ENCODE data around the gene AFG1L. TPM values are rescaled to one million over a fixed set of nuclear protein-coding genes. Genes with fewer than 3 reads are reported as not detected.

AFG1L gene
- total RNA-seq, 2 experiments from 2014 or later: 5.6 to 6.3 TPM

- no peak for ATAC-seq
- DNase-seq: no peak
- ChIA-PET CTCF (interaction anchor here (1.0 to 3.3 kb wide), 6 partner anchors 9 to 241 kb away, joined by 3 to 9 read pairs (median 6); partner anchors contain the start of gene SNX3), POLR2A (no interaction called here)
- Mint-ChIP-seq H3K36me3 (ENCODE audit: low read depth) (peaks cover 27% of the 10 kb centered on the region), H3K9me3 (no peaks in the 10 kb centered on the region), H3K27me3 (no peaks in the 10 kb centered on the region), H3K27ac (no peak overlapping the region), H3K4me1 (ENCODE audit: low read depth) (peaks cover 54% of the 10 kb centered on the region), H3K4me3 (no peak overlapping the region)
- TF ChIP-seq CTCF (IDR thresholded peaks at IDR 0.05): no peak
- intact Hi-C loops (cut with micrococcal nuclease): loop anchor here (10.0 kb wide), 1 partner anchor 233 kb away; no protein-coding TSS in a partner anchor
Measured at GRCh38 chr6:108252055-108252454, 42.8 kb upstream of the AFG1L start.

GRCh38 chr6:108253241-108253640 lies 41.6 kb upstream of the AFG1L start:
- H3K4me3 Mint-ChIP-seq: no peak overlapping the region
- TF ChIP-seq CTCF (IDR thresholded peaks at IDR 0.05): no peak
- CTCF ChIA-PET: interaction anchor here (1.1 to 3.3 kb wide), 2 partner anchors 8 to 11 kb away, joined by 3 to 9 read pairs; partner anchors contain the start of gene SNX3
- peaks cover 22% of the 10 kb centered on the region for H3K36me3 Mint-ChIP-seq (ENCODE audit: low read depth)
- no peaks in the 10 kb centered on the region for H3K27me3 Mint-ChIP-seq
- POLR2A ChIA-PET: interaction anchor here (0.6 kb wide), 1 partner anchor 10 kb away, joined by 4 read pairs; no protein-coding TSS in a partner anchor
- intact Hi-C loops (cut with micrococcal nuclease): loop anchor here (10.0 kb wide), 1 partner anchor 232 kb away; no protein-coding TSS in a partner anchor
- ATAC-seq (no peak), DNase-seq (no peak)
- H3K27ac Mint-ChIP-seq: no peak overlapping the region
- H3K9me3 Mint-ChIP-seq: no peaks in the 10 kb centered on the region
- H3K4me1 Mint-ChIP-seq (ENCODE audit: low read depth): peaks cover 51% of the 10 kb centered on the region

- TF ChIP-seq CTCF (IDR thresholded peaks at IDR 0.05): no peak
- DNase-seq (no peak), ATAC-seq (no peak)
- H3K9me3 Mint-ChIP-seq: no peaks in the 10 kb centered on the region
- no peak overlapping the region for H3K4me3 Mint-ChIP-seq
- no peaks in the 10 kb centered on the region for H3K27me3 Mint-ChIP-seq
- POLR2A ChIA-PET: interaction anchor here (1.8 kb wide), 1 partner anchor 41 kb away, joined by 4 read pairs; no protein-coding TSS in a partner anchor
- intact Hi-C loops (cut with micrococcal nuclease): loop anchor here (10.0 kb wide), 1 partner anchor 230 kb away; no protein-coding TSS in a partner anchor
- CTCF ChIA-PET: interaction anchor here (1.5 kb wide), 1 partner anchor 237 kb away, joined by 9 read pairs; no protein-coding TSS in a partner anchor
- peak overlapping the region; percentile 9 for H3K27ac Mint-ChIP-seq
- H3K36me3 Mint-ChIP-seq (ENCODE audit: low read depth): peaks cover 22% of the 10 kb centered on the region
- peaks cover 53% of the 10 kb centered on the region for H3K4me1 Mint-ChIP-seq (ENCODE audit: low read depth)
Measured at GRCh38 chr6:108254433-108255410, 40.1 kb upstream of the AFG1L start.

GRCh38 chr6:108260126-108260808 lies 34.6 kb upstream of the AFG1L start:
- Mint-ChIP-seq H3K27me3 (no peaks in the 10 kb centered on the region), H3K9me3 (no peaks in the 10 kb centered on the region), H3K4me1 (ENCODE audit: low read depth) (peaks cover 22% of the 10 kb centered on the region), H3K27ac (peak overlapping the region; percentile 93), H3K36me3 (ENCODE audit: low read depth) (peaks cover 4% of the 10 kb centered on the region), H3K4me3 (peak overlapping the region; percentile 85)
- TF ChIP-seq CTCF (IDR thresholded peaks at IDR 0.05): no peak
- ChIA-PET CTCF (interaction anchor here (1.0 to 2.4 kb wide), 5 partner anchors 9 to 238 kb away, joined by 3 to 11 read pairs (median 4); no protein-coding TSS in a partner anchor), POLR2A (interaction anchor here (0.7 to 1.4 kb wide), 3 partner anchors 9 to 190 kb away, joined by 3 to 11 read pairs (median 3); partner anchors contain the start of gene AFG1L)
- intact Hi-C loops (cut with micrococcal nuclease): no loop called here
- DNase-seq (peak; percentile 52), ATAC-seq (peak; percentile 2)
